ENCODE measurements around the gene IL1RAP.

IL1RAP gene

GRCh38 chr3:190706582-190706981, 192.7 kb downstream of the IL1RAP start:
- no peak for ATAC-seq
- no peak for TF ChIP-seq ISL1 (CRISPR knock-in tag; IDR thresholded peaks at IDR 0.05)
- no peak for TF ChIP-seq ZNF8 (CRISPR knock-in tag; IDR thresholded peaks at IDR 0.05)
- TF ChIP-seq ZFP30 (CRISPR knock-in tag; IDR thresholded peaks at IDR 0.05) = no peak
- no peak for TF ChIP-seq ARNTL (CRISPR knock-in tag; IDR thresholded peaks at IDR 0.05; ENCODE audit: borderline replicate concordance, low read depth)
- no peak for TF ChIP-seq TOX (CRISPR knock-in tag; IDR thresholded peaks at IDR 0.05; ENCODE audit: borderline replicate concordance)
- TF ChIP-seq, protein P1, sequence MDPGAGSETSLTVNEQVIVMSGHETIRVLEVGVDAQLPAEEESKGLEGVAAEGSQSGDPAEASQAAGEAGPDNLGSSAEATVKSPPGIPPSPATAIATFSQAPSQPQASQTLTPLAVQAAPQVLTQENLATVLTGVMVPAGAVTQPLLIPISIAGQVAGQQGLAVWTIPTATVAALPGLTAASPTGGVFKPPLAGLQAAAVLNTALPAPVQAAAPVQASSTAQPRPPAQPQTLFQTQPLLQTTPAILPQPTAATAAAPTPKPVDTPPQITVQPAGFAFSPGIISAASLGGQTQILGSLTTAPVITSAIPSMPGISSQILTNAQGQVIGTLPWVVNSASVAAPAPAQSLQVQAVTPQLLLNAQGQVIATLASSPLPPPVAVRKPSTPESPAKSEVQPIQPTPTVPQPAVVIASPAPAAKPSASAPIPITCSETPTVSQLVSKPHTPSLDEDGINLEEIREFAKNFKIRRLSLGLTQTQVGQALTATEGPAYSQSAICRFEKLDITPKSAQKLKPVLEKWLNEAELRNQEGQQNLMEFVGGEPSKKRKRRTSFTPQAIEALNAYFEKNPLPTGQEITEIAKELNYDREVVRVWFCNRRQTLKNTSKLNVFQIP (CRISPR knock-in tag; IDR thresholded peaks at IDR 0.05; ENCODE audit: borderline replicate concordance, low read depth) = no peak
- no peak for TF ChIP-seq ZNF70 (CRISPR knock-in tag; IDR thresholded peaks at IDR 0.05)
- no peak for TF ChIP-seq CSRNP3 (CRISPR knock-in tag; IDR thresholded peaks at IDR 0.05)
- TF ChIP-seq, protein P2, sequence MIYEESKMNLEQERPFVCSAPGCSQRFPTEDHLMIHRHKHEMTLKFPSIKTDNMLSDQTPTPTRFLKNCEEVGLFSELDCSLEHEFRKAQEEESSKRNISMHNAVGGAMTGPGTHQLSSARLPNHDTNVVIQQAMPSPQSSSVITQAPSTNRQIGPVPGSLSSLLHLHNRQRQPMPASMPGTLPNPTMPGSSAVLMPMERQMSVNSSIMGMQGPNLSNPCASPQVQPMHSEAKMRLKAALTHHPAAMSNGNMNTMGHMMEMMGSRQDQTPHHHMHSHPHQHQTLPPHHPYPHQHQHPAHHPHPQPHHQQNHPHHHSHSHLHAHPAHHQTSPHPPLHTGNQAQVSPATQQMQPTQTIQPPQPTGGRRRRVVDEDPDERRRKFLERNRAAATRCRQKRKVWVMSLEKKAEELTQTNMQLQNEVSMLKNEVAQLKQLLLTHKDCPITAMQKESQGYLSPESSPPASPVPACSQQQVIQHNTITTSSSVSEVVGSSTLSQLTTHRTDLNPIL (CRISPR knock-in tag; IDR thresholded peaks at IDR 0.05; ENCODE audit: low read depth) = no peak
- TF ChIP-seq ESRRG (CRISPR knock-in tag; IDR thresholded peaks at IDR 0.05) = no peak
- no peak for TF ChIP-seq PPARA (CRISPR knock-in tag; IDR thresholded peaks at IDR 0.05; ENCODE audit: borderline replicate concordance)
- TF ChIP-seq CSDC2 (CRISPR knock-in tag; IDR thresholded peaks at IDR 0.05) = no peak
- TF ChIP-seq ZFP3 (CRISPR knock-in tag; IDR thresholded peaks at IDR 0.05) = no peak

Measured in SK-N-SH treated with all-trans-retinoic acid at 6 μM for 48 hours (cell line).